Gastroesophageal sphincter (tissue), 4 donors: ENCODE results near the gene DDX20. TPM values are rescaled to one million over a fixed set of nuclear protein-coding genes. Genes with fewer than 3 reads are reported as not detected.

Source experiments
- ATAC-seq: fragments of 150-250 bp; one replicate; pipeline ENCODE4 v1.9.1; 2016; ENCODE audit warnings: mild to moderate bottlenecking, moderate library complexity
- H3K27ac ChIP-seq, 4 donors: fragments of 200-600 bp; sonication (generic) in 3 of 4; 1 replicate in 3 of 4; 2 replicates in 1 of 4; pipeline ENCODE4 v1.5.1; 2016 to 2019
- H3K27me3 ChIP-seq: fragments of 200-600 bp; sonication (generic); one replicate; pipeline ENCODE4 v1.5.1; 2019
- H3K36me3 ChIP-seq, 2 donors: fragments of 200-600 bp; sonication (generic); one replicate each; pipeline ENCODE4 v1.5.1; 2019; ENCODE audit warnings: control low read depth in 1 of 2
- H3K4me1 ChIP-seq, 3 donors: fragments of 200-600 bp; sonication (generic); 1 replicate in 2 of 3; 2 replicates in 1 of 3; pipeline ENCODE4 v1.5.1; 2016 to 2019; ENCODE audit warnings: control low read depth in 2 of 3
- H3K4me3 ChIP-seq, 2 donors: fragments of 200-600 bp; sonication (generic); one replicate each; pipeline ENCODE4 v1.5.1; 2019; ENCODE audit warnings: mild to moderate bottlenecking in 1 of 2, moderate library complexity in 1 of 2
- H3K9me3 ChIP-seq, 3 donors: fragments of 200-600 bp; sonication (generic); one replicate each; pipeline ENCODE4 v1.5.1; 2017 to 2019; ENCODE audit warnings: control low read depth in 2 of 3
- CTCF ChIP-seq, 4 experiments: fragments of 200-600 bp in 2 of 4; fragments of 450-650 bp in 2 of 4; sonication (generic) in 1 of 4; IDR thresholded peaks; one replicate each; pipeline ENCODE4 v1.5.1; 2017 to 2019; ENCODE audit warnings: antibody characterized with exemption in 4 of 4, mild to moderate bottlenecking in 2 of 4, moderate library complexity in 2 of 4
- EP300 ChIP-seq: sonication (generic); formaldehyde crosslinking; IDR thresholded peaks from one replicate; pipeline ENCODE4 v1.6.1; 2017; ENCODE audit warnings: antibody characterized with exemption, mild to moderate bottlenecking
- POLR2A ChIP-seq, 2 donors: fragments of 450-650 bp; IDR thresholded peaks; one replicate each; pipeline ENCODE4 v1.6.1; 2017; ENCODE audit warnings: antibody characterized with exemption in 2 of 2, mild to moderate bottlenecking in 2 of 2, moderate library complexity in 1 of 2
- POLR2AphosphoS5 ChIP-seq: sonication (generic); formaldehyde crosslinking; IDR thresholded peaks from one replicate; pipeline ENCODE4 v1.6.1; 2017; ENCODE audit warnings: antibody characterized with exemption
- WGBS, 2 donors: methylation state at CpG; one replicate each; pipeline ENCODE4 v1.1.5; 2018; ENCODE audit warnings: low coverage in 1 of 2; 5-methylcytosine and 5-hydroxymethylcytosine counted together
- total RNA-seq, 4 donors: library from RNA; depleted of rRNA; stranded (reverse); fragments of >200 nt; gene quantifications; one replicate each; pipeline ENCODE4 v1.1.0, GENCODE V29; 2016

DDX20 gene
- total RNA-seq, 4 donors from 2014 or later: 11.6 to 24.4 (median 14.8) TPM

DNA sequence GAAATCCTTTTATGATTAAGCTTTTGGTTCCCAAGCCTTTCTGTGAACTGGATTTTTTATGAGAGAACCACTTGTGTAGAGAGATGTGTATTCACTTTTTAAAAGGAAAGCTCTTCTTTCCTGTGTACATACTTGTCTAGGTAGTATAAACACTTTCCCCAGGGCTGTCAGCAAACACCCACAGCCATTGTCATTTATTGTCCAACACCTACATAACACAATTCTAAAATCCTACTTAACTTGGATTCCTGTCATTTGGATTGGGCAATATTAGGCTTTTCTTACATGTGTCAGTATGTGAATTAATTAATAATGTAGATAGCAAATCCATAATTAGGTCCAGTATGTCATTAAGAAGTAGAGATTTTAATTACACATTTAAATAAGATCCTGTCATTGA is 12.3 kb downstream of the DDX20 start:
- Histone ChIP-seq H3K27me3 (no peaks in the 10 kb centered on the region), H3K36me3 (peaks cover 0 to 73% of the 10 kb centered on the region in 2 donors), H3K4me3 (no peak overlapping the region), H3K9me3 (no peaks in the 10 kb centered on the region), H3K4me1 (peaks cover 0 to 23% (median 0%) of the 10 kb centered on the region in 3 donors), H3K27ac (peak overlapping the region in 1 of 4 donors; percentile 56)
- TF ChIP-seq POLR2AphosphoS5: no peak
- TF ChIP-seq CTCF (IDR thresholded peaks at IDR 0.05): no peak
- TF ChIP-seq EP300: no peak
- TF ChIP-seq POLR2A (IDR thresholded peaks at IDR 0.05): no peak
- ATAC-seq: no peak

GRCh38 chr1:111768625-111769024 is 12.9 kb downstream of the DDX20 start:
- H3K4me1 ChIP-seq: peaks cover 0 to 23% (median 0%) of the 10 kb centered on the region in 3 donors
- no peaks in the 10 kb centered on the region for H3K27me3 ChIP-seq
- ATAC-seq: no peak
- H3K4me3 ChIP-seq: no peak overlapping the region
- no peak for TF ChIP-seq POLR2A (IDR thresholded peaks at IDR 0.05)
- no peaks in the 10 kb centered on the region for H3K9me3 ChIP-seq
- H3K27ac ChIP-seq: peak overlapping the region in 1 of 4 donors; percentile 56
- peaks cover 0 to 67% of the 10 kb centered on the region in 2 donors for H3K36me3 ChIP-seq

GRCh38 chr1:111769517-111770146 is 13.9 kb downstream of the DDX20 start:
- Histone ChIP-seq H3K27me3 (no peaks in the 10 kb centered on the region), H3K36me3 (peaks cover 0 to 57% of the 10 kb centered on the region in 2 donors), H3K4me1 (peaks cover 0 to 23% (median 0%) of the 10 kb centered on the region in 3 donors), H3K4me3 (no peak overlapping the region), H3K9me3 (no peaks in the 10 kb centered on the region), H3K27ac (peak overlapping the region in 1 of 4 donors; percentile 46)
- ATAC-seq: no peak
- 22 to 28% methylated on average over 6 of the region's 6 CpGs for WGBS, 2 donors
- TF ChIP-seq POLR2A (IDR thresholded peaks at IDR 0.05) (no peak), CTCF (IDR thresholded peaks at IDR 0.05) (peak; percentile 73 to 94 (median 86)), POLR2AphosphoS5 (peak; percentile 33)

DNA sequence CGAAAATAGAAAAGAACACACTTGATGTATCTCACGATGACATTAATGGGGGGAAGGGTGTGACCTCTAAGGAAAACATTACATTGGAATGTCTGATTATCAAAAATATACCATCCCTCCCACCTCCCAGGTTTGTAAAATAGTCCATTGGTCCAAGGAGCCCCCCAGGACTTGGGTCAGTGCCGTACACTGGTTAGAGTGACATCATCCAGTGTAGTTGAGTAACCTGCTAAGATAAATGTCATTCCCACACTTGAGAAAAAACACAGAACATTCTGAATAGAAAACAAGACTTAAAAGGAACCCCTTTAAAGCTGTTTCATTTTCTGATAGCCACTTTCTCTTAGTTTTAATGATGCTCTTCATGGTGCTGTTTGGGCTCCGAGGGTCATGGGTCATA is 15.2 kb downstream of the DDX20 start:
- TF ChIP-seq CTCF (IDR thresholded peaks at IDR 0.05) (no peak), POLR2AphosphoS5 (peak; percentile 27), POLR2A (IDR thresholded peaks at IDR 0.05) (no peak)
- H3K4me1 ChIP-seq: peaks cover 0 to 23% (median 0%) of the 10 kb centered on the region in 3 donors
- no peak overlapping the region for H3K4me3 ChIP-seq
- no peaks in the 10 kb centered on the region for H3K27me3 ChIP-seq
- peaks cover 0 to 54% of the 10 kb centered on the region in 2 donors for H3K36me3 ChIP-seq
- no peak for ATAC-seq
- no peaks in the 10 kb centered on the region for H3K9me3 ChIP-seq
- WGBS, 2 donors: 51 to 68% methylated on average over 2 to 4 of the region's 4 CpGs
- peak overlapping the region in 1 of 4 donors; percentile 8 for H3K27ac ChIP-seq

- TF ChIP-seq CTCF (IDR thresholded peaks at IDR 0.05) (no peak), EP300 (no peak), POLR2AphosphoS5 (no peak), POLR2A (IDR thresholded peaks at IDR 0.05) (no peak)
- ATAC-seq: no peak
- Histone ChIP-seq H3K27me3 (no peaks in the 10 kb centered on the region), H3K36me3 (peaks cover 0 to 60% of the 10 kb centered on the region in 2 donors), H3K9me3 (no peaks in the 10 kb centered on the region), H3K27ac (no peak overlapping the region), H3K4me1 (no peaks in the 10 kb centered on the region), H3K4me3 (no peak overlapping the region)
- WGBS, 2 donors: 57 to 74% methylated on average over 2 to 9 of the region's 9 CpGs
Measured at GRCh38 chr1:111775966-111776365, 20.3 kb downstream of the DDX20 start.
